Lung (tissue), 12 donors: ENCODE data around the gene SCARB2. TPM values are rescaled to one million over a fixed set of nuclear protein-coding genes. Genes with fewer than 3 reads are reported as not detected.

Experiments
- ATAC-seq: fragments of 200-7000 bp; cut with Tn5 transposase; one replicate; pipeline ENCODE4 v1.9.1; 2020; ENCODE audit warnings: moderate number of reproducible peaks; ENCODE audit not compliant: insufficient read depth, low FRiP score
- DNase-seq, 3 donors: peaks; one replicate each; pipeline ENCODE4 v3.0.0-alpha.2; 2013 to 2017
- H3K27ac ChIP-seq, 2 donors: one replicate each; pipeline ENCODE4 v1.5.1; 2013; ENCODE audit warnings: mild to moderate bottlenecking in 2 of 2, moderate library complexity in 2 of 2, control low read depth in 1 of 2, inconsistent platforms in 1 of 2, low read depth in 1 of 2, low read length in 1 of 2
- H3K27me3 ChIP-seq, 3 donors: one replicate each; pipeline ENCODE4 v1.5.1; 2013; ENCODE audit warnings: low read length in 2 of 3; ENCODE audit not compliant: control insufficient read depth in 3 of 3, insufficient read depth in 3 of 3
- H3K36me3 ChIP-seq, 4 donors: one replicate each; pipeline ENCODE4 v1.5.1; 2013; ENCODE audit warnings: low read length in 4 of 4, mild to moderate bottlenecking in 1 of 4, moderate library complexity in 1 of 4; ENCODE audit not compliant: control insufficient read depth in 4 of 4, insufficient read depth in 4 of 4
- H3K4me1 ChIP-seq, 5 donors: one replicate each; pipeline ENCODE4 v1.5.1; 2013; ENCODE audit warnings: low read length in 5 of 5, mild to moderate bottlenecking in 2 of 5, moderate library complexity in 1 of 5; ENCODE audit not compliant: control insufficient read depth in 5 of 5, insufficient read depth in 5 of 5
- H3K4me3 ChIP-seq: one replicate; pipeline ENCODE4 v1.5.1; 2013; ENCODE audit warnings: mild to moderate bottlenecking, control low read depth, moderate library complexity
- H3K9ac ChIP-seq, 2 donors: one replicate each; pipeline ENCODE4 v1.5.1; 2013; ENCODE audit warnings: low read length in 2 of 2, control low read depth in 1 of 2; ENCODE audit not compliant: insufficient read depth in 1 of 2
- H3K9me3 ChIP-seq, 4 donors: one replicate each; pipeline ENCODE4 v1.5.1; 2013; ENCODE audit warnings: low read length in 3 of 4, mild to moderate bottlenecking in 1 of 4, moderate library complexity in 1 of 4; ENCODE audit not compliant: control insufficient read depth in 4 of 4, insufficient read depth in 3 of 4
- WGBS, 2 donors: extraction: QIAGEN DNeasy Blood & Tissue Kit; methylation state at CpG; one replicate each; pipeline ENCODE4 v1.1.7; 2013; 5-methylcytosine and 5-hydroxymethylcytosine counted together
- polyA plus RNA-seq, 2 donors: library from polyadenylated mRNA; stranded (reverse); fragments of 200-250 nt; gene quantifications; one replicate each; pipeline ENCODE4 v1.2.1, GENCODE V29; 2013
- total RNA-seq, 2 donors: library from RNA; depleted of rRNA in 1 of 2; stranded (reverse); fragments of >200 nt in 1 of 2; gene quantifications; one replicate each; pipeline ENCODE4 v1.2.1, GENCODE V29; 2014 to 2021
- TF ChIP-seq, protein P1 (sequence below): IDR thresholded peaks from 2 replicates; pipeline ENCODE4 v1.5.1; 2012; ENCODE audit warnings: mild to moderate bottlenecking; ENCODE audit errors: control extremely low read depth, extremely low read depth
- donor health status: control.
- donor health status: control.
- donor health status: Bipolar disorder and iron deficiency.
- donor health status: healthy.
- donor health status: DM: yes; HTN: yes; CAD: no.

The SCARB2 gene
- total and polyA plus RNA-seq, 4 donors: 104 to 360 (median 150) TPM

DNA sequence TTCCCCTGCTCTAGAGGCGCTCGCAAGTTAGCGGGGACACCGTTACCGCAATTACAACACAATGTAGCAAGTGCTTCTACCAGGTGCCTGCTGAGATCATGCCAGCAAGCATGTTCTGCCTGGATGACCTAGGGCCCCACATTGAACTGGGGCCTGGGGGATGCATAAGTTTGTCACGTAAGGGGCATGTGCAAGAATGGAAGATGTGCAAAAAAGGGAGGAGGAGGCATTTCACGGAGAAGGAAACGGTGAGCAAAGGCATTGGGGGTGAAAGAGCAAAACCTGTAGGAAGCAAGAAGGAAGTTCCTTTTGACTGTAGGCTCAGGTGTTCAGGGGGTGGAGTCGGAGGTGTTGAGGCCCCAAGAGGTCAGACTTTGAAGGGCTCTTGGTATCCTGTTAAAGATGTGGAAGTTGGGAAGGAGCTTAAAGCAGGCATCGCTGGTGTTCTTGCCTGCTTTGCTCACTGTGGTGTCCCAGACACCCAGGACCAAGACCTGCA, 602 bp upstream of the SCARB2 start:
- 6 to 10% methylated on average over 10 of the region's 10 CpGs for WGBS, 2 donors
- H3K4me3 ChIP-seq: peak overlapping the region; percentile 8
- peak overlapping the region; percentile 86 to 94 for H3K9ac ChIP-seq
- TF ChIP-seq, protein P1, sequence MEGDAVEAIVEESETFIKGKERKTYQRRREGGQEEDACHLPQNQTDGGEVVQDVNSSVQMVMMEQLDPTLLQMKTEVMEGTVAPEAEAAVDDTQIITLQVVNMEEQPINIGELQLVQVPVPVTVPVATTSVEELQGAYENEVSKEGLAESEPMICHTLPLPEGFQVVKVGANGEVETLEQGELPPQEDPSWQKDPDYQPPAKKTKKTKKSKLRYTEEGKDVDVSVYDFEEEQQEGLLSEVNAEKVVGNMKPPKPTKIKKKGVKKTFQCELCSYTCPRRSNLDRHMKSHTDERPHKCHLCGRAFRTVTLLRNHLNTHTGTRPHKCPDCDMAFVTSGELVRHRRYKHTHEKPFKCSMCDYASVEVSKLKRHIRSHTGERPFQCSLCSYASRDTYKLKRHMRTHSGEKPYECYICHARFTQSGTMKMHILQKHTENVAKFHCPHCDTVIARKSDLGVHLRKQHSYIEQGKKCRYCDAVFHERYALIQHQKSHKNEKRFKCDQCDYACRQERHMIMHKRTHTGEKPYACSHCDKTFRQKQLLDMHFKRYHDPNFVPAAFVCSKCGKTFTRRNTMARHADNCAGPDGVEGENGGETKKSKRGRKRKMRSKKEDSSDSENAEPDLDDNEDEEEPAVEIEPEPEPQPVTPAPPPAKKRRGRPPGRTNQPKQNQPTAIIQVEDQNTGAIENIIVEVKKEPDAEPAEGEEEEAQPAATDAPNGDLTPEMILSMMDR: no peak
- no peak for DNase-seq
- peaks cover 12 to 74% (median 38%) of the 10 kb centered on the region in 5 donors for H3K4me1 ChIP-seq
- H3K27ac ChIP-seq: peak overlapping the region; percentile 87 to 91
- H3K27me3 ChIP-seq: no peaks in the 10 kb centered on the region
- no peak for ATAC-seq
- H3K36me3 ChIP-seq: peaks cover 0 to 3% (median 0%) of the 10 kb centered on the region in 4 donors
- no peaks in the 10 kb centered on the region for H3K9me3 ChIP-seq

DNA sequence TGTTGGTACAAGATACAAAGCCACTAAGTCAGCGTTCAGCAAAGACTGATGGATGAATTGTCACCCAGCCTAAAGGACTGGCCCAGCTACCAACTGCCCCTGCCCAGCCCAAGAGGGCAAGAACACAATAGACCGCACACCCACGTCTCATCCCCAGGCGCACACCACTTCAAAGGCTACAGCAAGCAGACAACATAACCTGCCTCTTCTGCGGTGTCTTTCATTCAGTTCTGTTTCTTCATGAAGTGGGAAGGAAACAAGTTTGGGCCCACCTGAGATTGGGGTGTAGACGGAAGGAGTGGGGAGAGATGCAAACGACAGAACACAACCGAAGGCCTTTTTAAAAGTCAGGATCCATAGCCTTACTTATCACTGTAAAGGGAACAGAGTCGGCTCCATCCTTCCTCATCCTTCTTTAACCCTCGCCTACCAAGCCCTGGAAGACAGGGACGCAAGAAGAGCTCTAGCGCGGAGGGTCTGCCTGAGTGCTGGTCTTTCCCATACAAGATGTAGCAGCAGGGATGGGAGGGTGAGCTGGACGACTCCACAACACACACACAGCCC, 691 bp downstream of the SCARB2 start:
- Histone ChIP-seq H3K9me3 (no peaks in the 10 kb centered on the region), H3K27ac (peak overlapping the region; percentile 87 to 91), H3K36me3 (peaks cover 0 to 3% (median 0%) of the 10 kb centered on the region in 4 donors), H3K9ac (peak overlapping the region; percentile 88 to 99), H3K27me3 (no peaks in the 10 kb centered on the region), H3K4me3 (peak overlapping the region; percentile 72), H3K4me1 (peaks cover 10 to 79% (median 42%) of the 10 kb centered on the region in 5 donors)
- DNase-seq (peak in 2 of 3 donors; percentile 50 to 81), ATAC-seq (no peak)
- TF ChIP-seq, protein P1: no peak
- WGBS, 2 donors: 1 to 2% methylated on average over 14 of the region's 14 CpGs

DNA sequence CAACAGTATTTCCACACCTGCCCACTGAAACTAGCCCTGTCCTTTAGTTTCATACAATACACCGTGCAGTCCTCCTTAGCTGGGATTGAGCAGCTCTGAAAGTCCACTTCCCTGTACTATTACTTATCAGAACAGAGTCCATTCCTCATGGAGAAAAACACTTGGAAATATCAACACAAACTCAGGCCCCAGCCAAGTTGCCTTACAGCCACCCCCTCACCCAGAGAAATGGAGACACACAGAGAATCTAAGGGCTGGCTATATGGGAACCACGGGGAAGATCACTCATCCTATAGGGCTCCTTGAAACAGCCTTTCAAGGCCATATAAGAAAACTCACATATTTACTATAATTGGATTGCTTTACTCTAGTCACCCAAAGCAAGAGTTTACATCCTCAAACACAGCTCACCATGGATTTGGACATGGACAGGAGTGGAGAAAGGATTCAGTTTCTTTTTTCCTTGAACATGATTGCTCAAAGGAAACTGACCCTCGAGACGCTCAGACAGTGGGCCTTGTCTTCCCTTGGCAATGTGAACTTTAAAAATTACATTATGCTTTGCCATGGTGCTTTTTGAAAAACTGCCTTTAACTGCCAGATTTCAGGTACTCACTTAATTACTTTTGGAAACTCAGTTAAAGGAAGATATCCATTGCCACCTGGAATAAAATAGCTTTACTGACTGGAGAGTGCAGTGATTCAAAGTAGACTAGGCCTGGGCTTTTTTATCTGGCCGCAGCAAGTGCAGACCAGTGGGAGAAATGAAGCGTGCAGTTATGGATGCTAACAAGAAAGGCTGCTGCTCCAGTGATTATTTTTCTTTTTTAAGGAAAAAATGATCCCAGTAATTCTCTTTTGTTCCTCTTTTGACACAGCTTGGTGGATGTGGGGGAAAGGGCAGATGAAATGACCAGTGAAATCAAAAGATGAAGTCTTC, 1.6 kb downstream of the SCARB2 start:
- Histone ChIP-seq H3K27me3 (no peaks in the 10 kb centered on the region), H3K4me3 (peak overlapping the region; percentile 72), H3K36me3 (peaks cover 0 to 3% (median 0%) of the 10 kb centered on the region in 4 donors), H3K27ac (peak overlapping the region; percentile 87 to 91), H3K9ac (peak overlapping the region; percentile 88 to 99), H3K4me1 (peaks cover 12 to 84% (median 47%) of the 10 kb centered on the region in 5 donors), H3K9me3 (no peaks in the 10 kb centered on the region)
- DNase-seq (no peak), ATAC-seq (no peak)
- TF ChIP-seq, protein P1: no peak
- 31 to 62% methylated on average over 6 of the region's 6 CpGs for WGBS, 2 donors
